Activated CD4-positive, alpha-beta memory T cell treated with anti-CD3 and anti-CD28 coated beads, Interleukin-2, amount 10 ng/mL, durations not matched to agents 7 days and 5 days (primary cell): Measurements from ENCODE around the gene MICALL2. TPM values are rescaled to one million over a fixed set of nuclear protein-coding genes. Genes with fewer than 3 reads are reported as not detected.

Experiments
- CTCF ChIA-PET: fragments of 350-600 bp; sonication (Branson Sonifier 250); formaldehyde crosslinking; loops from one replicate; lab custom pipeline; 2021; ENCODE audit warnings: antibody characterized with exemption, inconsistent platforms; lab: Charles Lee
- POLR2A ChIA-PET: fragments of 350-600 bp; sonication (Branson Sonifier 250); formaldehyde crosslinking; loops from one replicate; lab custom pipeline; 2021; ENCODE audit warnings: antibody characterized with exemption; lab: Charles Lee
- DNase-seq: peaks from one replicate; pipeline ENCODE4 v3.0.0-alpha.2; 2020
- H3K27ac Mint-ChIP-seq: one replicate; pipeline ENCODE4 v1.8.0; 2021; ENCODE audit warnings: mild to moderate bottlenecking, mixed read lengths
- H3K27me3 Mint-ChIP-seq: one replicate; pipeline ENCODE4 v1.8.0; 2021; ENCODE audit warnings: mixed read lengths
- H3K36me3 Mint-ChIP-seq: one replicate; pipeline ENCODE4 v1.8.0; 2021; ENCODE audit warnings: low read depth, mixed read lengths
- H3K4me1 Mint-ChIP-seq: one replicate; pipeline ENCODE4 v1.8.0; 2021; ENCODE audit warnings: mixed read lengths
- H3K4me3 Mint-ChIP-seq: one replicate; pipeline ENCODE4 v1.8.0; 2021; ENCODE audit warnings: mild to moderate bottlenecking, mixed read lengths
- H3K9me3 Mint-ChIP-seq: one replicate; pipeline ENCODE4 v1.8.0; 2021; ENCODE audit warnings: mixed read lengths
- total RNA-seq, 2 experiments: library from RNA; stranded (reverse); gene quantifications; one replicate each; pipeline ENCODE4 v1.2.3, GENCODE V29; 2021

The MICALL2 gene
- total RNA-seq, 2 experiments from 2014 or later, result 1.5 to 1.6 TPM

- ChIA-PET CTCF (interaction anchor here (0.6 kb wide), 1 partner anchor 893 kb away, joined by 3 read pairs; no protein-coding TSS in a partner anchor), POLR2A (no interaction called here)
- no peaks in the 10 kb centered on the region for H3K27me3 Mint-ChIP-seq
- H3K4me1 Mint-ChIP-seq, result no peaks in the 10 kb centered on the region
- H3K36me3 Mint-ChIP-seq, result no peaks in the 10 kb centered on the region
- H3K9me3 Mint-ChIP-seq, result peaks cover 4% of the 10 kb centered on the region
- no peak for DNase-seq
- no peak overlapping the region for H3K4me3 Mint-ChIP-seq
- no peak overlapping the region for H3K27ac Mint-ChIP-seq
Observed at GRCh38 chr7:1438208-1438607, 21.1 kb downstream of the MICALL2 start.

- Mint-ChIP-seq H3K27me3 (peaks cover 2% of the 10 kb centered on the region), H3K4me1 (peaks cover 2% of the 10 kb centered on the region), H3K27ac (no peak overlapping the region), H3K9me3 (peaks cover 4% of the 10 kb centered on the region), H3K36me3 (no peaks in the 10 kb centered on the region), H3K4me3 (no peak overlapping the region)
- DNase-seq, result no peak
- POLR2A ChIA-PET, result no interaction called here
- CTCF ChIA-PET, result interaction anchor here (0.6 kb wide), 1 partner anchor 893 kb away, joined by 3 read pairs; no protein-coding TSS in a partner anchor
Observed at GRCh38 chr7:1437155-1437880, 22.0 kb downstream of the MICALL2 start.

GRCh38 chr7:1436608-1437007 lies 22.7 kb downstream of the MICALL2 start:
- no peak for DNase-seq
- CTCF ChIA-PET, result no interaction called here
- H3K4me3 Mint-ChIP-seq, result no peak overlapping the region
- H3K36me3 Mint-ChIP-seq, result no peaks in the 10 kb centered on the region
- no peak overlapping the region for H3K27ac Mint-ChIP-seq
- H3K4me1 Mint-ChIP-seq, result peaks cover 3% of the 10 kb centered on the region
- peaks cover 2% of the 10 kb centered on the region for H3K27me3 Mint-ChIP-seq
- POLR2A ChIA-PET, result no interaction called here
- H3K9me3 Mint-ChIP-seq, result peaks cover 4% of the 10 kb centered on the region

GRCh38 chr7:1434891-1435670 lies 24.2 kb downstream of the MICALL2 start:
- Mint-ChIP-seq H3K27ac (no peak overlapping the region), H3K9me3 (peaks cover 4% of the 10 kb centered on the region), H3K36me3 (no peaks in the 10 kb centered on the region), H3K27me3 (peaks cover 2% of the 10 kb centered on the region), H3K4me3 (no peak overlapping the region), H3K4me1 (peaks cover 3% of the 10 kb centered on the region)
- ChIA-PET POLR2A (no interaction called here), CTCF (no interaction called here)
- no peak for DNase-seq

- Mint-ChIP-seq H3K4me1 (peaks cover 3% of the 10 kb centered on the region), H3K4me3 (no peak overlapping the region), H3K27ac (no peak overlapping the region), H3K36me3 (no peaks in the 10 kb centered on the region), H3K9me3 (peaks cover 3% of the 10 kb centered on the region), H3K27me3 (peaks cover 2% of the 10 kb centered on the region)
- ChIA-PET CTCF (interaction anchor here (2.6 kb wide), 1 partner anchor 16 kb away, joined by 14 read pairs; no protein-coding TSS in a partner anchor), POLR2A (no interaction called here)
- no peak for DNase-seq
Observed at GRCh38 chr7:1434165-1434718, 25.0 kb downstream of the MICALL2 start.

GRCh38 chr7:1433128-1433920 lies 25.9 kb downstream of the MICALL2 start:
- POLR2A ChIA-PET, result interaction anchor here (1.4 kb wide), 1 partner anchor 16 kb away, joined by 3 read pairs; no protein-coding TSS in a partner anchor
- Mint-ChIP-seq H3K4me3 (no peak overlapping the region), H3K9me3 (no peaks in the 10 kb centered on the region)

GRCh38 chr7:1432411-1433082 lies 26.7 kb downstream of the MICALL2 start:
- H3K9me3 Mint-ChIP-seq, result no peaks in the 10 kb centered on the region
- peaks cover 2% of the 10 kb centered on the region for H3K27me3 Mint-ChIP-seq
- peak; percentile 80 for DNase-seq
- CTCF ChIA-PET, result interaction anchor here (0.7 to 2.6 kb wide), 11 partner anchors 10 to 249 kb away, joined by 3 to 14 read pairs (median 4); no protein-coding TSS in a partner anchor
- POLR2A ChIA-PET, result interaction anchor here (1.4 kb wide), 1 partner anchor 15 kb away, joined by 3 read pairs; no protein-coding TSS in a partner anchor
- no peaks in the 10 kb centered on the region for H3K36me3 Mint-ChIP-seq
- peaks cover 3% of the 10 kb centered on the region for H3K4me1 Mint-ChIP-seq
- H3K27ac Mint-ChIP-seq, result no peak overlapping the region
- H3K4me3 Mint-ChIP-seq, result no peak overlapping the region

More at GRCh38 chr7:1433128-1433920, 25.9 kb downstream of the MICALL2 start:
- no peak for DNase-seq
- Mint-ChIP-seq H3K4me1 (peaks cover 3% of the 10 kb centered on the region), H3K36me3 (no peaks in the 10 kb centered on the region), H3K27ac (no peak overlapping the region), H3K27me3 (peaks cover 2% of the 10 kb centered on the region)
- CTCF ChIA-PET, result interaction anchor here (1.2 to 2.6 kb wide), 4 partner anchors 16 to 250 kb away, joined by 3 to 14 read pairs (median 4); no protein-coding TSS in a partner anchor

- CTCF ChIA-PET, result interaction anchor here (0.7 to 2.6 kb wide), 11 partner anchors 9 to 240 kb away, joined by 3 to 14 read pairs (median 5); no protein-coding TSS in a partner anchor
- Mint-ChIP-seq H3K27ac (no peak overlapping the region), H3K27me3 (peaks cover 2% of the 10 kb centered on the region), H3K4me3 (no peak overlapping the region), H3K4me1 (peaks cover 3% of the 10 kb centered on the region), H3K9me3 (no peaks in the 10 kb centered on the region), H3K36me3 (no peaks in the 10 kb centered on the region)
- no peak for DNase-seq
- POLR2A ChIA-PET, result interaction anchor here (1.4 kb wide), 1 partner anchor 14 kb away, joined by 3 read pairs; no protein-coding TSS in a partner anchor
Observed at GRCh38 chr7:1431634-1432380, 27.5 kb downstream of the MICALL2 start.

- Mint-ChIP-seq H3K4me3 (no peak overlapping the region), H3K36me3 (no peaks in the 10 kb centered on the region), H3K27ac (no peak overlapping the region), H3K27me3 (peaks cover 2% of the 10 kb centered on the region), H3K9me3 (no peaks in the 10 kb centered on the region), H3K4me1 (peaks cover 3% of the 10 kb centered on the region)
- POLR2A ChIA-PET, result no interaction called here
- DNase-seq, result no peak
- CTCF ChIA-PET, result interaction anchor here (1.4 kb wide), 1 partner anchor 239 kb away, joined by 5 read pairs; no protein-coding TSS in a partner anchor
Observed at GRCh38 chr7:1431226-1431625, 28.0 kb downstream of the MICALL2 start.

- no peaks in the 10 kb centered on the region for H3K36me3 Mint-ChIP-seq
- DNase-seq, result no peak
- POLR2A ChIA-PET, result no interaction called here
- peaks cover 2% of the 10 kb centered on the region for H3K27me3 Mint-ChIP-seq
- H3K4me3 Mint-ChIP-seq, result no peak overlapping the region
- no peaks in the 10 kb centered on the region for H3K9me3 Mint-ChIP-seq
- H3K27ac Mint-ChIP-seq, result no peak overlapping the region
- H3K4me1 Mint-ChIP-seq, result peaks cover 3% of the 10 kb centered on the region
- CTCF ChIA-PET, result interaction anchor here (1.4 to 2.7 kb wide), 3 partner anchors 12 to 238 kb away, joined by 5 to 6 read pairs (median 6); no protein-coding TSS in a partner anchor
Observed at GRCh38 chr7:1430056-1430845, 29.0 kb downstream of the MICALL2 start.
